NCI-H2107 (cell line): ENCODE data around the gene GCNT3.
"Not testable (repeated sequence)": the region's sequence is repeated elsewhere in the genome, so short reads cannot be mapped to it uniquely, and the experiment has no call there.

Experiments
- DNase-seq: peaks from one replicate; lab custom pipeline; 2025; lab: John Stamatoyannopoulos, UW

The GCNT3 gene

DNA sequence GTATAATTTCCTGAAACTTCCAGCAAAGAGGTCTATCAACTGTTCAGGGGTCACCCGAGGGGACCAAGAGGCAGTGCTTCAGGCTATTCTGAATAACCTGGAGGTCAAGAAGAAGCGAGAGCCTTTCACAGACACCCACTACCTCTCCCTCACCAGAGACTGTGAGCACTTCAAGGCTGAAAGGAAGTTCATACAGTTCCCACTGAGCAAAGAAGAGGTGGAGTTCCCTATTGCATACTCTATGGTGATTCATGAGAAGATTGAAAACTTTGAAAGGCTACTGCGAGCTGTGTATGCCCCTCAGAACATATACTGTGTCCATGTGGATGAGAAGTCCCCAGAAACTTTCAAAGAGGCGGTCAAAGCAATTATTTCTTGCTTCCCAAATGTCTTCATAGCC, 6.8 kb downstream of the GCNT3 start:
- no peak for DNase-seq

DNA sequence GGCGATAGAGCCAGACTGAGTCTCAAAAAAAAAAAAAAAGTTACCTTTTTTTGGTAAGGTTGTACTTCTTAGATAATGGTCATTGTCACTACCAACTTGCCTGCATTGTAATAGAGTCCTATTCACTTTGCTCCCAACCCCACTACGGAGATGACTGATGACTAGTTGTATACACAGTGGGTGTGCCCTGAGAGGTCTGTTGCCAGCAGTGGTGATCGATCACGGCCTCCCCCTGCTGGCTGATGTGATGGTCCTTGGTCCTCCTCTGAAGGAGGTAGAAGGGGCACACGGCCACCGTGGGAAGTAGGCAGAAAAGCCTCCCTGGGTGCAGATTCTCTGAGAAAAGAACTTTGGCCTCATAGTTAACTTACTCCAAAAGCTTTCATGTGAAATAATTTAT, 10.7 kb downstream of the GCNT3 start:
- no peak for DNase-seq

DNA sequence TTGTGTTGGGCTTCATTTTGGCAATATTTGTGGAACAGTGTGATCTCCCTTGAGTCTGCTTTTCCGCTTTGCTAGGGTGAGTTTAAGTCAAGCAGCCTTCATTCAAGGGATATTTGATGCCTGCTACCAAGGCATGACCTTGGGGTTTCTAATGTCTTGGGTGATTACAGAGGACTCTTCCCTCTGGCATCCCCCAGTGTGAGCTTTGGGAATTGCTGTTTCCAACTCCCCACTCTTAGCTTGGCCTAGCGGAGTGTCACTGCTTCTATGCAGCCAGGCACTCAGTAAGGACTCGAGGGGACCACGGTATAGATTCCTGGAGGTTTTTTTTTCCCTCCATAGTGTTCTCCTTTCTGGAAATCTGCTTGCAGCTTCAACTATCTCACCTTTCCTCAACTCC, 21.1 kb downstream of the GCNT3 start:
- DNase-seq = no peak

- no peak for DNase-seq
Observed at GRCh38 chr15:59636184-59636583, 24.6 kb downstream of the GCNT3 start.

DNA sequence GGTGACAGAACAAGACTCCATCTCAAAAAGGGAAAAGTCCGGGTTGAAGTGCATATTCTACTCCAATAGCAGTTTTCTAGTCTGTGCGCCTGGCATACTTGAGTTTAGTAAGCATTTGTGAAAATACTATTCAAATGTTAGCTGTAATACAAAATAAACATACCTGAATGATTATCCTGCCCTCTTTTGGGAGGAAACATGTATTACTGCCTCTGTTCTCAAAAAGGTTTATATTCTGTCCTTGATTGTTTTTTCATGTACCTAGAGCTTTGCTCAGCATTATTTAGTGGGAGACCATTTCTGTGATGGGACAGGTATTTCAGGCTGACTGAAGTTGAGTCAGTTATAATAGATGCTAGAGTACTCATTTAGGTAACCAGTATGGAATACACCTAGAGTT, 25.9 kb downstream of the GCNT3 start:
- DNase-seq = not testable (repeated sequence)

GRCh38 chr15:59642351-59642750, 30.8 kb downstream of the GCNT3 start:
- no peak for DNase-seq

DNA sequence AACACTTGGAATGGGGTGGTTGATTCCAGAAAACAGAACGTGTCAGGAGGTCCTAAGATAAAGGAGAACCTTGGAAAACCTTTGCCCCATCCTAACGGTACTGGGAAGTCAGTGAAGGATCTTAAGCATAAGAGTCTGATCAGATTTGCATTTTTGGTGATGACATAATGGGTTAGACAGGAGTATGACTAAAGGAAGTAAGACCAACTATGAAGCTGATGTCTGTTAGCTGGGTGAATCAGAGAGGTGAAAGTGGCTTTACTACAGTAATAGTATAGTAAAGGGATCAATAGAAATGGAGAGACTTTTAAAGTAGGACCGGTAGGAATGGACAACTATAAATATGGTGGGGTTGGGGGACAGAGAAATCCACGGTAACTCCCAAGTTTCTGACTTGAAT, 33.2 kb downstream of the GCNT3 start:
- no peak for DNase-seq

DNA sequence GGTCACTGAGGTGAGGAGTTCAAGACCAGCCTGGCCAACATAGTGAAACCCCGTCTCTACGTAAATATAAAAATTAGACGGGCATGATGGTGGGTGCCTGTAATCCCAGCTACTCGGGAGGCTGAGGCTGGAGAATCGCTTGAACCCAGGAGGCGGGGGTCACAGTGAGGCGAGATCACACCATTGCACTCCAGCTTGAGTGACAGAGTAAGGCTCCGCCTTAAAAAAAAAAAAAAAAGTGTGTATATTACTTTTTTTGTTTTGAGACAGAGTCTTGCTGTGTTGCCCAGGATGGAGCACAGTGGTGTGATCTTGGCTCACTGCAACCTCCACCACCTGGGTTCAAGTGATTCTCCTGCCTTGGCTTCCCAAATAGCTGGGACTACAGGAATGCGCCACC, 34.2 kb downstream of the GCNT3 start:
- not testable (repeated sequence) for DNase-seq

DNA sequence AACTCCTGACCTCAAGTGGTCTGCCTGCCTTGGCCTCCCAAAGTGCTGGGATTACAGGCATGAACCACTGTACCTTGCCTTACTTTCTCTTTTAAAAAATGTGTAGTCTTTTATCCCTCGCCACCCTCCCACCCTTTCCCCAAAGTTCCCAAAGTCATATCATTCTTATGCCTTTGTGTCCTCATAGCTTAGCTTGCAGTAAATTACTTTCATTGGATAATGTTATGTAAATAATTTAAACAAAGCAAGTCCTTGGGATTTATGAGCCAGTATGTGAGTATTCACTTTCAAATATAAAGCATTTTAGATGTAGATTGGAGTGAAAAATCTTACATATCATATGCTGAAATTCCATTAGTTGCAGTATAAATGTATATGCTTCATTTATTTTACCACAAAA, 34.7 kb downstream of the GCNT3 start:
- no peak for DNase-seq

DNA sequence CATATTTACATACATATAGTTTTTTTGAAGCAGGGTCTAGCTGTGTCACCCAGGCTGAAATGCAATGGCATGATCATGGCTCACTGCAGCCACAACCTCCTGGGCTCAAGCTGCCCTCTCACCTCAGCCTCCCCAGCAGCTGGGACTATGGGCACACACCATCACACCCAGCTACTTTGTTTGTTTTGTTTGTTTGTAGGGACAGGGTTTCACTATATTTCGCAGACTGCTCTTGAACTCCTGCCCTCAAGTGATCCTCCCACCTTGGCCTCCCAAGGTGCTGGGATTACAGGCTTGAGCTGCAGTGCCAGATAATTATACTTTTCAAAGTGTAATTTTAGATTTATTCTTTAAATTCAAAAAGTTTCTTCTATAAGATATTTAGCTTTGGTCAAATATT, 35.5 kb downstream of the GCNT3 start:
- no peak for DNase-seq

DNA sequence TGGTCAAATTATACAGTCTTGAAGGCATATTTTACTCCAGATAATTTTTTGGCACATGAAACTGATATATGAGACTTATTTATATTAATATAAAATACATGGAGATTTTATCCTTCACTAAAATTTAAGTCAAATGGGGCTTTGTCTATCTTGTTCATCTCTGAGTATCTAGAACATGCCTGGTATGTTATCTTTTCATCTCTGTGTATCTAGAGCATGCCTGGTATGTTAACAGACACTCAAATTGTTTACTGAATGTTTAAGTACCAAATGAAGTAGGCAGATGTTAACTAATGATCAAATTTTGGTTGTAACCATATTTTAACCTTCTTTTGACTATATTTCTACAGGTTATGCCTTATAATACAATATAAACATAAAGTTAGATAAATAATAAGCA, 38.0 kb downstream of the GCNT3 start:
- DNase-seq = no peak

- DNase-seq = no peak
Observed at GRCh38 chr15:59654046-59654445, 42.5 kb downstream of the GCNT3 start.

DNA sequence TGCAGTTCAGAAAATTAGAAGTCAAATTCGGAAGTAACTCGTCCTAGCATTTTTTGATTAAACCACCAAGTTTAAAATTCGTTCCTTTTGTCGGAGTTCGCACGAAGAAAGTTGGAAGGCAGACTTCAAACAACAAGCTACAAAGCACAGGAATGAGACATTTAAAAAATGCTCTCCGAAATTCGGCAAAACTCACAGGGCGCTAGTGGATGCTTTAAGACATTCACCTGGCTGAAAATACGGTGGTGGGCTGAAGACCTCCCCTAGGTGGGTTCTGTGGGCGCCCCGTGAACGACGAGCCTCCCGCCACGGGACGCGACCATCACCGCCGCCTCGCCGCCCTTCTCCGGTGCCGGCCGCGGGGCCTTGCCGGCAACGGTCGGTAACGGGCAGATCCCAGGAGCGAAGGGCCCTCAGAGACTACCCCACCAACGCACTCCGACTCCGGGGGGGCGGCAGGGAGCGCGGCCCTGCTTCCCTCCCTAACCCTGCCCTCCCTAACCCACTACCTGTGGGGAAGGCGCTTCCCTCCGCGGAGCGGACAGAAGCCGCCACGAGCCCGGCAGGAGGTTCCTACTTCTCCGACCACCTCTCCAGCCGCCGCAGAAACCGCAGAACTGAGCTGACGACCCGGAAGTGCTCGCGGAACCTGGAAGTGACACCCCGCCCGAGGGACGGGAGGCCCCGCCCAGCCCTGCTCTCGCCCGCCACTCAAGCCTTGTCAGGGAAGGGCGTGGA, 45.5 kb downstream of the GCNT3 start, which contains the start of gene GTF2A2:
TSS of gene GTF2A2 (minus strand) at position 619 of the 738 bp plus-strand sequence. CDS start 5,238 bp downstream, outside the sequence.
- peak; percentile 75 for DNase-seq

DNA sequence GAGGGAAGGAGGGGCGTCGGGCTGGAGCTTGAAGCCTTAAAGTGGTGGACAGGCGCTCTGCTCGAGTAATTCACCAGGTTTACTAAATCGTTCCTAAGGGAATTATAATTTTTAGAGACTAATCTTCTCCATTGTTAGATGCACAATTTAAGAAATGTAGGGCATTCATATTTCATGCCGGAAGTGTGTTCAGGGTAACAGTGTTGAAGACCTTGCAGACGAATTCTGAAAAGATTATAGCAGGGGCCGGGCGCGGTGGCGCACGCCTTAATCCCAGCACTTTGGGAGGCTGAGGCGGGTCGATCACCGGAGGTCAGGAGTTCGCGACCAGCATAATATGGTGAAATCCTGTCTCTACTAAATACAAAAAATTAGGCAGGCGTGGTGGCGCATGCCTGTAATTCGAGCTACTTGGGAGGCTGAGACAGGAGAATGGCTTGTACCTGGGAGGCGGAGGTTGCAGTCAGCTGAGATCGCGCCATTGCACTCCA, 46.1 kb downstream of the GCNT3 start:
- no peak for DNase-seq

- DNase-seq = no peak
Observed at GRCh38 chr15:59659366-59659765, 47.8 kb downstream of the GCNT3 start.

DNA sequence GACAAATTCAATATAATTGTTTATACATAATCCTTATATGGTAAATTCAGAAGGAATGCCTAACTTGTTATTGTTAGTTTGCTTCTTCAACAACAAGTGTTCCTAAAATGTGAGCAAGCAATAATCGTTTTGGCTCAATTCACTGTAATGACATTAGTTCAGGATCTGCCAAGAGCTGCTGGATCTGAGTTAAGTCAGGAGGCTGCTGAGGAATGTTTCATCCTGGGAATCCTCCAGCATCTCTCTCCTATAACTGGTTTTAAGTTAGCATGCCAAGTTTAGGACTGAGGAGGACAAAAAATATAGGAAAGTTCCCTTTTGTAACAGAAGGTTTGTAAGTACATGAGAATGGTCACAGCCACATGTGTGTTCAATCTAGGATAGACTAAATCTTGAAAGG, 50.7 kb downstream of the GCNT3 start:
- DNase-seq = no peak

- DNase-seq = no peak
Observed at GRCh38 chr15:59668556-59668955, 57.0 kb downstream of the GCNT3 start.
